Measurements from ENCODE around the gene ZNF583. TPM values are rescaled to one million over a fixed set of nuclear protein-coding genes. Genes with fewer than 3 reads are reported as not detected.

ZNF583 gene
- total and polyA plus RNA-seq, 2 donors = 3.6 to 22.7 TPM

DNA sequence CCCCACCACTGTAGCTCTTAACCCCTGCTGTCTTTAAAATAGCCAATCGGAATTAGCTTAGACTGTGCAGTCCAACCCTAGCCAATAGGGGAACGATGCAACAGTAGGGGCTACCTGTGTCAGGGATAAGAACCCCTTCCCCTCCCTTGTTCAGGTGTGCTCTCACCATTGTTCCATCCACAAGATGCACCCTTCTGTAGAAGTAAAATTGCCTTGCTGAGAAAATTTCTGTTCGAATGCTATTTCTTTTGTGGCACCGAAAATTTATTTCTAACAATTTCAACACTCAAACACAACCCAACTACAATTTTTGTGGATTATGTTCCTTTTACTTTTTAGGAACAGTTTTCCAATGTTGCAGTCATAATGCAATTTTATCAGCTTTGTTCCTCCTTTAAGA lies 3.6 kb upstream of the ZNF583 start:
- Histone ChIP-seq H3K27ac (ENCODE audit: low read depth) (no peak overlapping the region), H3K4me1 (ENCODE audit: insufficient read depth) (no peaks in the 10 kb centered on the region), H3K36me3 (ENCODE audit: insufficient read depth) (no peaks in the 10 kb centered on the region), H3K4me3 (ENCODE audit: low read depth, low read length) (no peak overlapping the region)
- DNase-seq (ENCODE audit: extremely low spot score) = no peak
- WGBS = 96% methylated on average over 4 of the region's 4 CpGs

DNA sequence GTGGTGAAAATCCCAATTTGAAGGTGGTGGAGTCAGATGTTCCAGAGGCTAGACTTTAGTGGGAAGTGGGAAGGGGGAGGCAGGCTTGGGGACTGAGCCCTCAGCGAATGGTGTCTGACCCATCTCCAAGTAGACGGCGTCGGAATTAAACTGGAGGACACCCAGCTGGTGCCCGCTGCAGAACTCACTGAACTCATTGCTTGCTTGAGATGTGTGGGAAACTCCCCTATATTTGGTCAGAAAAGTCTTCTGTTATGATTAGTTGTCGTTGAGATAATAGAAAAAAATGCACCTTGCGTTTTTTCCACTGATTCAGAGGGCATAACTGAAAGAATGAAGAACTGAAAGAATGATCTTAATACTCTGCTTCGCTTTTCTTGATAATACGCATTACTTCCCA lies 871 bp upstream of the ZNF583 start:
- Histone ChIP-seq H3K36me3 (ENCODE audit: insufficient read depth) (no peaks in the 10 kb centered on the region), H3K4me1 (ENCODE audit: insufficient read depth) (no peaks in the 10 kb centered on the region), H3K4me3 (ENCODE audit: low read depth, low read length) (peak overlapping the region; percentile 73), H3K27ac (ENCODE audit: low read depth) (no peak overlapping the region)
- WGBS = 5% methylated on average over 9 of the region's 9 CpGs
- DNase-seq (ENCODE audit: extremely low spot score) = no peak

DNA sequence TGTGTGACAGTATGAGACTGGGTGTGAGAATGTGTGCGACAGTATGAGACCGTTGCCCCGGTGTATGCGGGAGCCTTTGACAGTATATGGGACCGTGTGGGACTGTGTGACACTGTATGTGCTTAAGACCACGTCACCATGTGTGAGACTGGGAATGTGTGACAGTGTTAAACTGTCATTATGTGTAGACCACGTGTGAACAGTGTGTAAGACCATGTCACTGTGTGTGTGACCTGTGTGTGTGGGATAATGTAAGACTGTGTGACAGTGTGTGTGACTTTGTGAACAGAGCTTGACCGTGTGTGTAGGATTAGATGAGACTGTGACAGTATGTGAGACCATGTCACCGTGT lies 549 bp downstream of the ZNF583 start:
- DNase-seq (ENCODE audit: extremely low spot score) = no peak
- Histone ChIP-seq H3K36me3 (ENCODE audit: insufficient read depth) (peaks cover 8% of the 10 kb centered on the region), H3K4me1 (ENCODE audit: insufficient read depth) (no peaks in the 10 kb centered on the region), H3K27ac (ENCODE audit: low read depth) (no peak overlapping the region), H3K4me3 (ENCODE audit: low read depth, low read length) (peak overlapping the region; percentile 73)
- WGBS = 47% methylated on average over 9 of the region's 9 CpGs

DNA sequence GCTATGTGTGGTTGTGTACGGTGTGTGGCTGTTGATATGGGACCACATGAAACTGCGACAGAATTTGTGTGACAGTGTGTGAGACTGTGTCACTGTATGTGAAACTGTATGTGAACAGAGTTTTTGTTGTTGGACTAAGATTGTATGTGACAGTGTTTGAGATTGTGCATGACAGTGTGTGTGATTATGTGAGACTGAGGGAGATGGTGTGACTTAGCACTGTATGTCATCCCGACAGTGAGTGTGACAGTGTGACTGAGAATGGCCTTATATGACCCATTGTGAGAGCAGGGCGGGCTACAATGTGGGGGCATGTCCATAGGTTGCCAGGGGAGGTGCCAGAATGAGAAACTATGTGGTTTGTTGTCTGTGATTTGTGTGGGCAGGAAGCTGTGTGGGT lies 930 bp downstream of the ZNF583 start:
- WGBS = 93% methylated on average over 4 of the region's 4 CpGs
- peaks cover 8% of the 10 kb centered on the region for H3K36me3 ChIP-seq (ENCODE audit: insufficient read depth)

DNA sequence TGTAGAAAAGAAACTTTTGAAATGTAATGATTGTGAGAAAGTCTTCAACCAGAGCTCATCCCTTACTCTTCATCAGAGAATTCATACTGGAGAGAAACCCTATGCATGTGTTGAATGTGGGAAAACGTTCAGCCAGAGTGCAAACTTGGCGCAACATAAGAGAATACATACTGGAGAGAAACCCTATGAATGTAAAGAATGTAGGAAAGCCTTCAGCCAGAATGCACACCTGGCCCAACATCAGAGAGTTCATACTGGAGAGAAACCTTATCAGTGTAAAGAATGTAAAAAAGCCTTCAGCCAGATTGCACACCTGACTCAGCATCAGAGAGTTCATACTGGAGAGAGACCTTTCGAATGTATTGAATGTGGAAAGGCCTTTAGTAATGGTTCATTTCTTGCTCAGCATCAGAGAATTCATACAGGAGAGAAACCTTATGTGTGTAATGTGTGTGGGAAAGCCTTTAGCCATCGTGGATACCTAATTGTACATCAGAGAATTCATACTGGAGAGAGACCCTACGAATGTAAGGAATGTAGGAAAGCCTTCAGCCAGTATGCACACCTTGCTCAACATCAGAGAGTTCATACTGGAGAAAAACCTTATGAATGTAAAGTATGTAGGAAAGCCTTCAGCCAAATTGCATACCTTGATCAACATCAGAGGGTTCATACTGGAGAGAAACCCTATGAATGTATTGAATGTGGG lies 19.3 kb downstream of the ZNF583 start:
- Histone ChIP-seq H3K27ac (ENCODE audit: low read depth) (no peak overlapping the region), H3K36me3 (ENCODE audit: insufficient read depth) (peaks cover 2% of the 10 kb centered on the region), H3K4me3 (ENCODE audit: low read depth, low read length) (no peak overlapping the region), H3K4me1 (ENCODE audit: insufficient read depth) (no peaks in the 10 kb centered on the region)
- 94% methylated on average over 5 of the region's 5 CpGs for WGBS
- DNase-seq (ENCODE audit: extremely low spot score) = no peak

More for the DNA sequence above, 930 bp downstream of the ZNF583 start:
- Histone ChIP-seq H3K4me1 (ENCODE audit: insufficient read depth) (no peaks in the 10 kb centered on the region), H3K27ac (ENCODE audit: low read depth) (no peak overlapping the region), H3K4me3 (ENCODE audit: low read depth, low read length) (peak overlapping the region; percentile 73)
- no peak for DNase-seq (ENCODE audit: extremely low spot score)

DNA sequence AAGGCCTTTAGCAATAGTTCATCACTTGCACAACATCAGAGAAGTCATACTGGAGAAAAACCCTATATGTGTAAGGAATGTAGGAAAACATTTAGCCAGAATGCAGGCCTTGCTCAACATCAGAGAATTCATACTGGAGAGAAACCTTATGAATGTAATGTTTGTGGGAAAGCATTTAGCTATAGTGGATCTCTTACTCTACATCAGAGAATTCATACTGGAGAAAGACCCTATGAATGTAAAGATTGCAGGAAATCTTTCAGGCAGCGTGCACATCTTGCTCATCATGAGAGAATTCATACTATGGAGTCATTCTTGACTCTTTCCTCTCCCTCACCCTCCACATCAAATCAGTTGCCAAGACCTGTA lies 19.8 kb downstream of the ZNF583 start:
- WGBS = 89% methylated on average over 1 of the region's 1 CpG
- Histone ChIP-seq H3K36me3 (ENCODE audit: insufficient read depth) (peaks cover 2% of the 10 kb centered on the region), H3K4me3 (ENCODE audit: low read depth, low read length) (no peak overlapping the region), H3K27ac (ENCODE audit: low read depth) (no peak overlapping the region), H3K4me1 (ENCODE audit: insufficient read depth) (no peaks in the 10 kb centered on the region)
- no peak for DNase-seq (ENCODE audit: extremely low spot score)

DNA sequence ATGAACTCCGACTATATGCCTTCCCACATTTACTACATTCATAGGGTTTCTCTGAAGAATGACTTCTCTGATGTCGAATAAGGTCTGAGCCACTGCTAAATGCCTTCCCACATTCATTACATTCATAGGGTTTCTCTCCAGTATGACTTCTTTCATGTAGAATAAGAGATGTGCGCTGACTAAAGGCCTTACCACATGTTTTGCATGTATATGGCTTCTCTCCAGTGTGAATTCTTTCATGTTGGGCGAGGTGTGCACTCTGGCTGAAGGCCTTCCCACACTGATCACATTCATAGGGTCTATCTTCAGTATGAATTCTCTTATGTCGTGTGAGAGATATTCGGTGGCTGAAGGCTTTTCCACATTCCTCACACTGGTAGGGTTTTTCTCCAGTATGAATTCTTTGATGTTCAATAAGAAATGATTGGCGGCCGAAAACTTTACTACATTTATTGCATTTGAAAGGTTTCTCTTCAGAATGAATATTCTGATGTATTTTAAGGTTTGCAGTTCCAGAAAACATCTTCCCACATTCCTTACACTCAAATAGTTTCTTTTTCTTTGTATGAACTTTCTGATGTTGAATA lies 37.2 kb downstream of the ZNF583 start:
- WGBS = 97% methylated on average over 8 of the region's 8 CpGs
- DNase-seq (ENCODE audit: extremely low spot score) = no peak
- no peak overlapping the region for H3K4me3 ChIP-seq (ENCODE audit: low read depth, low read length)
- H3K4me1 ChIP-seq (ENCODE audit: insufficient read depth) = no peaks in the 10 kb centered on the region
- H3K36me3 ChIP-seq (ENCODE audit: insufficient read depth) = peaks cover 1% of the 10 kb centered on the region
- H3K27ac ChIP-seq (ENCODE audit: low read depth) = no peak overlapping the region

DNA sequence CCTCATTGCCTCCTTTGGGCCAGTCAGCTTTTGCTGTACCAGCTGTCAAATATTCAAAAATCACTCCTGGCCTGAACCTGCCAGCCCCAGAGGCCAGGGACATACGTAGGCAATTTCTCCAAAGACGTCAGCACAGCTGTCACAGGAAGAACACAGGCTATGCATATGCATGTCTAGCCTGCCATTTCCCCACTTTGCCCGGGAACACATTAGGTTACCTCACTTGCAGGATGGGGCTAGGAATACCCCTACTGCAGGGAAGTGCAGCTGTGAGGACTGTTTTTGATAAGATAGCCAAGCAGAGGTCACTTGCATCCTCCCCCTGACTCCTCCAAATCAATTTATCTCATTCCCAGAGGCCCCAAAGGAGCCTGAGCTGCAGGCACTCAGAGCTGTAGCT lies 70.2 kb downstream of the ZNF583 start:
- H3K4me1 ChIP-seq (ENCODE audit: insufficient read depth) = no peaks in the 10 kb centered on the region
- H3K27ac ChIP-seq (ENCODE audit: low read depth) = no peak overlapping the region
- 66% methylated on average over 3 of the region's 3 CpGs for WGBS
- no peak overlapping the region for H3K4me3 ChIP-seq (ENCODE audit: low read depth, low read length)
- no peak for DNase-seq (ENCODE audit: extremely low spot score)
- H3K36me3 ChIP-seq (ENCODE audit: insufficient read depth) = peaks cover 3% of the 10 kb centered on the region

DNA sequence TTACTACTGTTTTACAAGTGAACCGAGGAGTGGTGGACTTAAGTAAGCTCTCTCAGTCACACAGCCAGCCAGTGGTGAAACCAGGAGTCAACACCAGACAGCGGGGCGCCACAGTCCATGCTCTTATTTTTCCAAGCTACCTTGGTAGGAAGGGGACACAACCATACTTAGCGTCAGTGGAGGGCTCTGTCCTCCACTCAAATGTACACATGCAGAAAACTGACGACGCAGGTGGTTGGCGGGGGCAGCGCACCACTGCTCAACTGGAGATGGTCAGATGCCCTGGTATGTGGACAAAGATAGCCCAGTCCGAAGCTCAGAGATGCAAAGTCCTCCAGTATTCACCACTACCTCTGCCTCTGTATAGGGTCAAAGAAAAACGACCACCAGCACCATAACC lies 72.0 kb downstream of the ZNF583 start:
- WGBS = 79% methylated on average over 10 of the region's 10 CpGs
- Histone ChIP-seq H3K4me3 (ENCODE audit: low read depth, low read length) (no peak overlapping the region), H3K4me1 (ENCODE audit: insufficient read depth) (no peaks in the 10 kb centered on the region), H3K36me3 (ENCODE audit: insufficient read depth) (peaks cover 5% of the 10 kb centered on the region), H3K27ac (ENCODE audit: low read depth) (no peak overlapping the region)
- DNase-seq (ENCODE audit: extremely low spot score) = no peak

Other genes with a start within 250 kb of the ZNF583 start
- gene GALP, start 228.3 kb upstream of the ZNF583 start, total RNA-seq = not detected
- gene GALP, start 228.3 kb upstream of the ZNF583 start, polyA plus RNA-seq = not detected
- not detected for gene ZSCAN5B, start 206.5 kb upstream of the ZNF583 start, total RNA-seq
- gene ZSCAN5B, start 206.5 kb upstream of the ZNF583 start, polyA plus RNA-seq = not detected
- gene ZSCAN5C, start 202.1 kb upstream of the ZNF583 start, total RNA-seq = not detected
- not detected for gene ZSCAN5C, start 202.1 kb upstream of the ZNF583 start, polyA plus RNA-seq
- gene EDDM13, start 131.6 kb upstream of the ZNF583 start, total RNA-seq = not detected
- 0.43 TPM for gene EDDM13, start 131.6 kb upstream of the ZNF583 start, polyA plus RNA-seq
- 17.2 TPM for gene ZSCAN5A, start 89.5 kb upstream of the ZNF583 start, total RNA-seq
- gene ZSCAN5A, start 89.5 kb upstream of the ZNF583 start, polyA plus RNA-seq = 6.4 TPM
- 5.3 TPM for gene ZNF582, start 10.8 kb upstream of the ZNF583 start, total RNA-seq
- gene ZNF582, start 10.8 kb upstream of the ZNF583 start, polyA plus RNA-seq = 4.0 TPM
- 14.6 TPM for gene ZNF667, start 73.0 kb downstream of the ZNF583 start, total RNA-seq
- gene ZNF667, start 73.0 kb downstream of the ZNF583 start, polyA plus RNA-seq = 3.5 TPM
- 18.5 TPM for gene ZNF471, start 103.5 kb downstream of the ZNF583 start, total RNA-seq
- gene ZNF471, start 103.5 kb downstream of the ZNF583 start, polyA plus RNA-seq = 6.8 TPM
- gene ZFP28, start 134.6 kb downstream of the ZNF583 start, total RNA-seq = 16.2 TPM
- 5.9 TPM for gene ZFP28, start 134.6 kb downstream of the ZNF583 start, polyA plus RNA-seq
- 9.7 TPM for gene ZNF470, start 163.1 kb downstream of the ZNF583 start, total RNA-seq
- gene ZNF470, start 163.1 kb downstream of the ZNF583 start, polyA plus RNA-seq = 4.0 TPM
- gene ZNF71, start 191.0 kb downstream of the ZNF583 start, total RNA-seq = 9.1 TPM
- 8.2 TPM for gene ZNF71, start 191.0 kb downstream of the ZNF583 start, polyA plus RNA-seq
- 1.8 TPM for gene SMIM17, start 238.8 kb downstream of the ZNF583 start, total RNA-seq
- 0.34 TPM for gene SMIM17, start 238.8 kb downstream of the ZNF583 start, polyA plus RNA-seq

All from urinary bladder (tissue), 4 donors.